PC-3 (cell line): Measurements from ENCODE around the gene PACRG.

Experiments
- EZH2 ChIP-seq: fragments of 300-600 bp; sonication (generic); IDR thresholded peaks from one replicate; pipeline ENCODE4 v1.6.1; 2017; ENCODE audit warnings: antibody characterized with exemption, mild to moderate bottlenecking, low read length; ENCODE audit not compliant: unreplicated experiment
- EZH2phosphoT487 ChIP-seq: fragments of 300-600 bp; sonication (generic); IDR thresholded peaks from 2 replicates; pipeline ENCODE4 v1.6.1; 2018; ENCODE audit warnings: mild to moderate bottlenecking, antibody characterized with exemption, low read length, borderline replicate concordance
- TF ChIP-seq, protein P1 (sequence below): fragments of 300-600 bp; sonication (generic); conservative IDR thresholded peaks from 2 replicates; pipeline ENCODE4 v1.5.1; 2017; ENCODE audit warnings: antibody characterized with exemption, low read depth, mild to moderate bottlenecking, low read length

DNA sequence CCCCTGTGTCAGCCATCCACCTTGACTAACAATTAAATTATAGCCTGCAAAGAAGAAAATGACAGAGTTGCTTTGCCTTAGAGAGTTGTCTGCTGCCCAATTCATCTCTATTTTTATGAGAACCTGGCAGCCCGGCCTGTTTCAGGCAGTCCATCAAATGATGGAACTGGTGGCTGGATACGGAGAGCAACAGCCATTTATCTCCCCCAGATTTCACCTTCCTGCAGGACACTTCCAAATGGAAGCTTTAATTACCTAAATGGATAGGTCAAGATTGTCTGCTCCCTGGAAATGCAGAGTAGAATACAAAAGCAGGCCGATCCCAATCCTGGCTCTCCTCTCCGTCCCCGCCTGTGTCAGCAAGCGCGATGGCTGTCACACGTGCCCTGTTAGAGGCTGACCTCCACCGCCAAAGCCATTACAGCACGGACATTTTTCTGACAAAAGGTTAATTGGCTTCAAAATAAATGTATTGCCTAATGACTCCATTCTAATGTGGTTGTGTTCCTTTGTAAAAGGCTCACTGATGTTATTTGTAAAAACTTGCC is 86.7 kb downstream of the PACRG start:
- TF ChIP-seq, protein P1, sequence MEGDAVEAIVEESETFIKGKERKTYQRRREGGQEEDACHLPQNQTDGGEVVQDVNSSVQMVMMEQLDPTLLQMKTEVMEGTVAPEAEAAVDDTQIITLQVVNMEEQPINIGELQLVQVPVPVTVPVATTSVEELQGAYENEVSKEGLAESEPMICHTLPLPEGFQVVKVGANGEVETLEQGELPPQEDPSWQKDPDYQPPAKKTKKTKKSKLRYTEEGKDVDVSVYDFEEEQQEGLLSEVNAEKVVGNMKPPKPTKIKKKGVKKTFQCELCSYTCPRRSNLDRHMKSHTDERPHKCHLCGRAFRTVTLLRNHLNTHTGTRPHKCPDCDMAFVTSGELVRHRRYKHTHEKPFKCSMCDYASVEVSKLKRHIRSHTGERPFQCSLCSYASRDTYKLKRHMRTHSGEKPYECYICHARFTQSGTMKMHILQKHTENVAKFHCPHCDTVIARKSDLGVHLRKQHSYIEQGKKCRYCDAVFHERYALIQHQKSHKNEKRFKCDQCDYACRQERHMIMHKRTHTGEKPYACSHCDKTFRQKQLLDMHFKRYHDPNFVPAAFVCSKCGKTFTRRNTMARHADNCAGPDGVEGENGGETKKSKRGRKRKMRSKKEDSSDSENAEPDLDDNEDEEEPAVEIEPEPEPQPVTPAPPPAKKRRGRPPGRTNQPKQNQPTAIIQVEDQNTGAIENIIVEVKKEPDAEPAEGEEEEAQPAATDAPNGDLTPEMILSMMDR = no peak
- TF ChIP-seq EZH2phosphoT487 (no peak), EZH2 (no peak)
